Ovary (tissue), 3 donors: ENCODE results near the gene SELENOF.

ENCODE experiments used
- CTCF ChIP-seq, 3 donors: fragments of 450-650 bp in 2 of 3; fragments of 200-600 bp in 1 of 3; IDR thresholded peaks; one replicate each; pipeline versions ENCODE4 v1.5.1 to v1.8.0; 2016 to 2022; ENCODE audit warnings: antibody characterized with exemption in 3 of 3, mild to moderate bottlenecking in 1 of 3
- EP300 ChIP-seq: sonication (generic); formaldehyde crosslinking; IDR thresholded peaks from one replicate; pipeline ENCODE4 v1.6.1; 2017; ENCODE audit warnings: antibody characterized with exemption
- POLR2A ChIP-seq: fragments of 450-650 bp; IDR thresholded peaks from one replicate; pipeline ENCODE4 v1.6.1; 2017; ENCODE audit warnings: antibody characterized with exemption, mild to moderate bottlenecking, moderate library complexity
- donor health status: DM: no; HTN: no; CAD: no.

GRCh38 chr1:86953167-86953566 is 39.2 kb upstream of the SELENOF start:
- TF ChIP-seq EP300 = no peak
- no peak for TF ChIP-seq CTCF (IDR thresholded peaks at IDR 0.05)
- TF ChIP-seq POLR2A = no peak
